T-helper 2 cell treated with Interferon-gamma antibody and Interleukin-4, amounts not matched to agents 5 μg/mL and 100 μg/mL, for 36 hours (primary cell): Measurements from ENCODE around the gene ASPDH.
"Not testable (repeated sequence)": the region's sequence is repeated elsewhere in the genome, so short reads cannot be mapped to it uniquely, and the experiment has no call there.

ENCODE experiments used
- DNase-seq: peaks from one replicate; pipeline ENCODE4 v3.0.0; 2021; ENCODE audit warnings: low spot score
- H3K27ac Mint-ChIP-seq: one replicate; pipeline ENCODE4 v1.8.0; 2021; ENCODE audit warnings: mild to moderate bottlenecking, mixed read lengths
- H3K27me3 Mint-ChIP-seq: one replicate; pipeline ENCODE4 v1.8.0; 2021; ENCODE audit warnings: low read depth, mixed read lengths
- H3K36me3 Mint-ChIP-seq: one replicate; pipeline ENCODE4 v1.8.0; 2021; ENCODE audit warnings: low read depth, mixed read lengths
- H3K4me1 Mint-ChIP-seq: one replicate; pipeline ENCODE4 v1.8.0; 2021; ENCODE audit warnings: low read depth, mixed read lengths
- H3K4me3 Mint-ChIP-seq: one replicate; pipeline ENCODE4 v1.8.0; 2022; ENCODE audit warnings: mild to moderate bottlenecking, moderate library complexity, mixed read lengths
- H3K9me3 Mint-ChIP-seq: one replicate; pipeline ENCODE4 v1.8.0; 2021; ENCODE audit warnings: mixed read lengths

Gene ASPDH

GRCh38 chr19:50535672-50536187 is 22.0 kb upstream of the ASPDH start:
- H3K27me3 Mint-ChIP-seq, result no peaks in the 10 kb centered on the region
- H3K36me3 Mint-ChIP-seq, result no peaks in the 10 kb centered on the region
- H3K4me3 Mint-ChIP-seq, result no peak overlapping the region
- no peak overlapping the region for H3K27ac Mint-ChIP-seq
- H3K9me3 Mint-ChIP-seq, result peaks cover 6% of the 10 kb centered on the region
- H3K4me1 Mint-ChIP-seq, result no peaks in the 10 kb centered on the region
- DNase-seq, result no peak

- no peak overlapping the region for H3K4me3 Mint-ChIP-seq
- H3K9me3 Mint-ChIP-seq, result peaks cover 6% of the 10 kb centered on the region
- DNase-seq, result no peak
- no peaks in the 10 kb centered on the region for H3K36me3 Mint-ChIP-seq
- no peaks in the 10 kb centered on the region for H3K4me1 Mint-ChIP-seq
- H3K27me3 Mint-ChIP-seq, result no peaks in the 10 kb centered on the region
- no peak overlapping the region for H3K27ac Mint-ChIP-seq
Observed at GRCh38 chr19:50534478-50534877, 20.8 kb upstream of the ASPDH start.

- Mint-ChIP-seq H3K9me3 (peaks cover 6% of the 10 kb centered on the region), H3K4me1 (no peaks in the 10 kb centered on the region), H3K36me3 (no peaks in the 10 kb centered on the region), H3K4me3 (no peak overlapping the region), H3K27ac (no peak overlapping the region), H3K27me3 (no peaks in the 10 kb centered on the region)
- no peak for DNase-seq
Observed at GRCh38 chr19:50532952-50533351, 19.2 kb upstream of the ASPDH start.

DNA sequence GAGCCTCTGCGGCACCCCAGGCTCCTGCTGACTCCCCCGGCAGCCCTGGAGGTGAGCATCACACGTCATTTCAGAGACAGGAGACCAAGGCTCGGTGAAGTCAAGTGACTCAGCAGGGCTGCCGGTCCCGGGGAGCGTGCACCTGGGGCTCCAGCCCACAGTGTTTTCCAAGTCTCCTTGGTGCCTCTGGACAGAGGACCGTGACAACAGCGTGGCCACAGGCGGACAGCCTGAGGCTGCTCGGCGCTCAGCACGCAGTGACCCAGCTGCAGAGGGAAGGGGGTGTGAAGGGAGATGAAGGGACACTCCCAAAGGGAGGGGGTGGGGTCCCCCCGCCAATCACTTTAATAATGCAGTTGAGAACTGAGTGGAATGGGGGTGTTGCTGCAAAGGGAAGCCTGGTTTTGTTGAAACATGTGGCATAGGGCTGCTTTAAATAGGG is 17.5 kb upstream of the ASPDH start:
- H3K27ac Mint-ChIP-seq, result no peak overlapping the region
- no peak overlapping the region for H3K4me3 Mint-ChIP-seq
- no peaks in the 10 kb centered on the region for H3K36me3 Mint-ChIP-seq
- no peaks in the 10 kb centered on the region for H3K4me1 Mint-ChIP-seq
- peaks cover 6% of the 10 kb centered on the region for H3K9me3 Mint-ChIP-seq
- no peak for DNase-seq
- H3K27me3 Mint-ChIP-seq, result no peaks in the 10 kb centered on the region

- not testable (repeated sequence) for H3K4me3 Mint-ChIP-seq, H3K27ac Mint-ChIP-seq, DNase-seq, H3K4me1 Mint-ChIP-seq, H3K36me3 Mint-ChIP-seq, H3K9me3 Mint-ChIP-seq, H3K27me3 Mint-ChIP-seq
Observed at GRCh38 chr19:50528052-50528451, 14.3 kb upstream of the ASPDH start.

DNA sequence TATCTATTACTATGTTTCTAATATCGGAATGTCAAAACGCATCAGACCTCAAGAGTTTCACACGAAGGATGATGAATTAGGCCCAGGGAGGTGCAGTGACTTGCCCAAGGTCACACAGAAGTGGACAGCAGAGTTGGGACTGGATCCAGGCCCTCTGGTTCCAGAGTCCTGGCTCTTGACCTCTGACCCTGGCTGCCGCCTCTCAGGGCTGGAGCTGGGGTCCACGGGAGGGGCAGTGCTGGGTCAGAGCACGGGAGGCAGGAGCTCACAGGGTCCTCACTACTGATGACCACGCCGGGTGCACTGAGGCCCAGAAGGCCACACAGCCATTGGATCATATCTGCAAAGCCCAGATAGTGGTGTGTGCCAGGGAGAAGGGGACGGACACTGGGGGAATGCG is 9.2 kb upstream of the ASPDH start:
- Mint-ChIP-seq H3K27ac (no peak overlapping the region), H3K4me1 (no peaks in the 10 kb centered on the region), H3K36me3 (no peaks in the 10 kb centered on the region), H3K9me3 (no peaks in the 10 kb centered on the region), H3K4me3 (no peak overlapping the region), H3K27me3 (no peaks in the 10 kb centered on the region)
- no peak for DNase-seq

DNA sequence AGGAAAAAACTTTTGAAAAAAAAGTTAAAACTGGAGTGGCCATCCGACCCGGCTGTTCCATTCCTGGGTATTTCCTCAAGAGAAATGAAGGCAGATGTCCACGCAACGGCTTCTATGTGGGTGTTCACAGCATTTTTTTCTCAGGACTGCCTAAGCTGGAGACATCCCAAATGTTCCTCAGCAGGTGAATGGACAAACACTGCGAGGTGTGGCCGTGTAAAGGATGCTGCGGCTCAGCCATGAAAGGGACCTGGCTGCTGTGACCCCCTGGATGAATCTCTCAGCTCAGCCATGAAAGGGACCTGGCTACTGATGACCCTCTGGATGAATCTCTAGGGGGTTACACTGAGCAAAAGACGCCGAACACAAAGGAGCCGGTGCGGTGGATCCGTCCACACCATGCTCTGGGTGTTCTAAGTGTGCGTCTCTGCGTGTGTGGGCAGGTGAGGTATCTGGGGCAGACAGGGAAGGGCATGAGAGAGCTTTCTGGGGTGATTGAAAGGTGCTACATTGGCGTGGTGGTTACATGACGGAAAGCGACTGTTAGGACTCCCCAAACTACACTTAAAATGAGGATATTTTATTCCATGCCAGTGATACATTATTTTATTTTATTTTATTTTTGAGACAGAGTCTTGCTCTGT is 7.2 kb upstream of the ASPDH start:
- H3K36me3 Mint-ChIP-seq, result no peaks in the 10 kb centered on the region
- H3K4me3 Mint-ChIP-seq, result no peak overlapping the region
- H3K9me3 Mint-ChIP-seq, result no peaks in the 10 kb centered on the region
- H3K27me3 Mint-ChIP-seq, result no peaks in the 10 kb centered on the region
- H3K4me1 Mint-ChIP-seq, result no peaks in the 10 kb centered on the region
- no peak overlapping the region for H3K27ac Mint-ChIP-seq
- no peak for DNase-seq

GRCh38 chr19:50519006-50519575 is 5.4 kb upstream of the ASPDH start:
- H3K4me1 Mint-ChIP-seq, result no peaks in the 10 kb centered on the region
- no peak overlapping the region for H3K27ac Mint-ChIP-seq
- H3K27me3 Mint-ChIP-seq, result no peaks in the 10 kb centered on the region
- DNase-seq, result no peak
- H3K36me3 Mint-ChIP-seq, result no peaks in the 10 kb centered on the region
- H3K4me3 Mint-ChIP-seq, result no peak overlapping the region
- no peaks in the 10 kb centered on the region for H3K9me3 Mint-ChIP-seq

GRCh38 chr19:50518091-50519005 is 4.6 kb upstream of the ASPDH start:
- no peaks in the 10 kb centered on the region for H3K9me3 Mint-ChIP-seq
- no peak overlapping the region for H3K27ac Mint-ChIP-seq
- no peaks in the 10 kb centered on the region for H3K27me3 Mint-ChIP-seq
- DNase-seq, result no peak
- no peak overlapping the region for H3K4me3 Mint-ChIP-seq
- H3K36me3 Mint-ChIP-seq, result no peaks in the 10 kb centered on the region
- no peaks in the 10 kb centered on the region for H3K4me1 Mint-ChIP-seq

GRCh38 chr19:50517704-50518075 is 4.0 kb upstream of the ASPDH start:
- H3K36me3 Mint-ChIP-seq, result no peaks in the 10 kb centered on the region
- DNase-seq, result no peak
- no peaks in the 10 kb centered on the region for H3K4me1 Mint-ChIP-seq
- no peak overlapping the region for H3K4me3 Mint-ChIP-seq
- H3K9me3 Mint-ChIP-seq, result no peaks in the 10 kb centered on the region
- H3K27me3 Mint-ChIP-seq, result no peaks in the 10 kb centered on the region
- H3K27ac Mint-ChIP-seq, result no peak overlapping the region

GRCh38 chr19:50516964-50517703 is 3.4 kb upstream of the ASPDH start:
- no peaks in the 10 kb centered on the region for H3K4me1 Mint-ChIP-seq
- H3K9me3 Mint-ChIP-seq, result no peaks in the 10 kb centered on the region
- H3K36me3 Mint-ChIP-seq, result no peaks in the 10 kb centered on the region
- no peak for DNase-seq
- H3K27me3 Mint-ChIP-seq, result no peaks in the 10 kb centered on the region
- no peak overlapping the region for H3K4me3 Mint-ChIP-seq
- no peak overlapping the region for H3K27ac Mint-ChIP-seq

DNA sequence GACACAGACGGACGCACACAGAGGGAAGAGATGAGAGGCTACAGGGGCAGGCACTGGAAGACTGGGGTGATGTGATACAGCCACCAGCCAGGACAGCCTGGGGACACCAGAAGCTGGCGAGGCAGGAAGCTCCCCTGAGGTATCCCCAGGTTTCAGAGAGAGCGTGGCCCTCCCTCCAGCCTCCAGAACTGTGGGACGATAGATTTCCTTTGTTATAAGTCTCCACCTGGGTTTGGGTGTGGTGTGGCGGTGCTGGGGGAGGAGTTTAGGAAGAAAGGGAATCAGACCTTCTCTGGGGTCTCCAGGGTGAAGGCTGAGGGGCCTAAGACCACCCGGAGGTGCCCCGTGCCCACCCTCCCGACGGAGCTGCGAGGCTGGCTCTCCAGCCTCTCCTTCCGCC is 2.7 kb upstream of the ASPDH start:
- DNase-seq, result no peak
- Mint-ChIP-seq H3K9me3 (no peaks in the 10 kb centered on the region), H3K4me1 (peaks cover 3% of the 10 kb centered on the region), H3K36me3 (no peaks in the 10 kb centered on the region), H3K27me3 (no peaks in the 10 kb centered on the region), H3K4me3 (no peak overlapping the region), H3K27ac (no peak overlapping the region)

GRCh38 chr19:50515168-50515561 is 1.5 kb upstream of the ASPDH start:
- H3K36me3 Mint-ChIP-seq, result no peaks in the 10 kb centered on the region
- no peaks in the 10 kb centered on the region for H3K27me3 Mint-ChIP-seq
- H3K4me3 Mint-ChIP-seq, result no peak overlapping the region
- no peak overlapping the region for H3K27ac Mint-ChIP-seq
- H3K9me3 Mint-ChIP-seq, result no peaks in the 10 kb centered on the region
- DNase-seq, result no peak
- H3K4me1 Mint-ChIP-seq, result peaks cover 9% of the 10 kb centered on the region
